Prostate gland (tissue), 2 donors: Measurements from ENCODE around the gene TSTD1. TPM values are rescaled to one million over a fixed set of nuclear protein-coding genes. Genes with fewer than 3 reads are reported as not detected.
A peak's percentile ranks its signal among the peaks of the same experiment; 100 is the strongest.
"Not testable (repeated sequence)": the region's sequence is repeated elsewhere in the genome, so short reads cannot be mapped to it uniquely, and the experiment has no call there.

Source experiments
- DNase-seq: peaks from one replicate; pipeline ENCODE4 v3.0.0-alpha.2; 2019; ENCODE audit warnings: low spot score
- H3K27ac ChIP-seq, 2 donors: fragments of 200-600 bp; sonication (generic); 2 replicates each; pipeline ENCODE4 v1.5.1; 2017 to 2019
- H3K27me3 ChIP-seq: fragments of 200-600 bp; sonication (generic); replicated peaks from 2 replicates; pipeline ENCODE4 v1.5.1; 2019; ENCODE audit not compliant: insufficient read depth
- H3K36me3 ChIP-seq, 2 donors: fragments of 200-600 bp; sonication (generic); 1 replicate in 1 of 2; 2 replicates in 1 of 2; pipeline versions ENCODE4 v1.5.1 to v1.8.1; 2017 to 2019
- H3K4me1 ChIP-seq: fragments of 200-600 bp; sonication (generic); replicated peaks from 2 replicates; pipeline ENCODE4 v1.5.1; 2019
- H3K4me3 ChIP-seq, 2 donors: fragments of 200-600 bp; sonication (generic); 2 replicates each; pipeline ENCODE4 v1.5.1; 2017 to 2019
- H3K9me3 ChIP-seq: fragments of 200-600 bp; sonication (generic); 2 replicates; pipeline ENCODE4 v1.5.1; 2017
- CTCF ChIP-seq, 4 experiments: fragments of 200-600 bp in 2 of 4; fragments of 450-650 bp in 2 of 4; sonication (generic) in 2 of 4; IDR thresholded peaks; 1 replicate in 3 of 4; 2 replicates in 1 of 4; pipeline ENCODE4 v1.5.1; 2016 to 2019; ENCODE audit warnings: antibody characterized with exemption in 4 of 4, mild to moderate bottlenecking in 2 of 4, moderate library complexity in 2 of 4
- POLR2A ChIP-seq: fragments of 450-650 bp; IDR thresholded peaks from one replicate; pipeline ENCODE4 v1.6.1; 2016; ENCODE audit warnings: antibody characterized with exemption, mild to moderate bottlenecking
- POLR2AphosphoS5 ChIP-seq: sonication (generic); formaldehyde crosslinking; IDR thresholded peaks from one replicate; pipeline ENCODE4 v1.6.1; 2017; ENCODE audit warnings: antibody characterized with exemption
- WGBS: methylation state at CpG from one replicate; pipeline ENCODE4 v1.1.5; 2018; 5-methylcytosine and 5-hydroxymethylcytosine counted together
- intact Hi-C: fragments of 100-400 bp; cut with DNase I; formaldehyde crosslinking; loops from one replicate; pipeline ENCODE4 v1.14.2; 2022
- total RNA-seq, 2 donors: library from RNA; depleted of rRNA; stranded (reverse); fragments of >200 nt; gene quantifications; one replicate each; pipeline ENCODE4 v1.1.0, GENCODE V29; 2016

TSTD1 gene
- total RNA-seq, 2 donors from 2014 or later: 137 to 648 TPM

DNA sequence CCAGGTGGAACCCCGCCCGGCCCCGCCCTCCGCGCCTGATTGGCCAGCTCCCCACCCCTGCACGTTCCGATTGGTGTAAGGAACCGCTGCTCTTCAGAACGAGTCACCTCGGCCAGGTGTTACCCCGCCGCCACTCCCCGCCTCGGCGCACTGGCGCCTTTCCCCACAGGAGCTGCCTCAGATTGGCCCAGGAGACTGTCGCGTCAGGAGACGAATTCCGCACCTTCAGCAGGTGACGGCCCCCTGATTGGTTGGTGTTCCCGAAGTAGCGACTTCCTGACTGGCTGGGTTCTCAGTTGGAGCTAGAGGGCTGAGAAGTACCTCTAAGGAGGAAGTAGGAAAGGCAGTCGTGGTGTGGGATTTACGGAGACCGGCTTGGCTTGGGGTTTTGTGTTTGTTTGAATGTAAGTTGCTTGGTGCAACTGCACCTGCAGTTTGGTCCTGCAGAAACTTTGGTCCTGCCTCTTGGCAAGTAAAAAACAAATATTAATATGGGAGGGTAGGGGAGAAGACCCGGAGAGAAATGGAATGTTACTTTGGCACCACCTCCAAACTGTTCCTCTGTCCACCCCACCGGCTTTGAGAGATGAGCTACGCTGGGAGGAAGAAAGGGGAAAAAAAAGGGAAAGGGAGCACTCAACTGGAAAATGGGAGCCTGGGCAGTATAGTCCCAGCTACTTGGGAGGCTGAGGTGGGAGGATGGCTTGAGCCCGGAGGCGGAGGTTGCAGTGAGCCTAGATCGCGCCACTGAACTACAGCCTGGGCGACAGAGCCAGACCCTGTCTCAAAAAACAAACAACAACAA is 17.4 kb downstream of the TSTD1 start:
- Histone ChIP-seq H3K9me3 (no peaks in the 10 kb centered on the region), H3K4me3 (peak overlapping the region; percentile 62 to 68), H3K36me3 (no peaks in the 10 kb centered on the region), H3K27me3 (no peaks in the 10 kb centered on the region), H3K4me1 (no peaks in the 10 kb centered on the region), H3K27ac (peak overlapping the region; percentile 84 to 96)
- 17% methylated on average over 24 of the region's 34 CpGs for WGBS
- DNase-seq: peak; percentile 99
- TF ChIP-seq CTCF (IDR thresholded peaks at IDR 0.05): peak in 2 of 4 experiments; percentile 4 to 6
- TF ChIP-seq POLR2AphosphoS5: peak; percentile 96
- TF ChIP-seq POLR2A: peak; percentile 75
- intact Hi-C loops: no loop called here

DNA sequence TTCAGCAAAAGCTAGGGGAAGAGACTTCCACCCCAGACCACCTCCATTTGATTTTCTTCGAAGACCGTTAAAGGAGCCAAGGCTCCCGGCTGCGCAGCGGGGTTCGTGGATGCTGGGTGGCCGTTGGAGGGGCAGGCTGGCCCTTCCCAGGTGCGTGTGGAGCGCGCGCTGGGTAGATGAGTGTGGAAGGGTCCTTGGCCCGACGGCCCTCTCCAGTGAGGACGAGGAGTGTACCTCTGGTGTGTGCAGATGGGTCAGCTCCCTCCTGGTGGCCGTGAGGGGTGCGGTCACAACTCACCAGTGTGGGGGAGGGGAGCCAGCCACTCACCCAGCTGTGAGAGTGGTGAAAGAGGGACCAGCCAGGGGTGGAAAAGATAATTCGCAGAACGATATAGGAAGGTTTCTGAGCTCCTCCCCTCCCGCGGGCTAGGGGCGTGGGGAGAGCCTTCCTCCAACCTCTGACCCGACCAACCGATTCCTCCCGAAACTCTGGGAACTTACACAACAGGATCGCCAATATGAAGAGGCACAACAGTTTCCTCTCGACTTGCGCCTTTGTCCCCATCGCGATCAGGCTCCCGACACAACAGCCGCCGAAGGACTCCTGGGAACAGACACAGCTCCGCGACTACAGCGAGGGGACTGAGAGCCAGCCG is 18.1 kb downstream of the TSTD1 start, which contains the start of gene F11R:
Gene F11R, minus strand, starts transcription at position 644 of the 656 bp plus-strand sequence. Its CDS starts 79 bp downstream, at position 565.
- H3K9me3 ChIP-seq: no peaks in the 10 kb centered on the region
- WGBS: 1% methylated on average over 31 of the region's 36 CpGs

GRCh38 chr1:161019751-161020495 is 18.8 kb downstream of the TSTD1 start:
- Histone ChIP-seq H3K36me3 (no peaks in the 10 kb centered on the region), H3K4me1 (no peaks in the 10 kb centered on the region), H3K9me3 (no peaks in the 10 kb centered on the region), H3K4me3 (peak overlapping the region; percentile 62 to 68), H3K27ac (peak overlapping the region; percentile 84 to 96), H3K27me3 (no peaks in the 10 kb centered on the region)
- TF ChIP-seq POLR2A: peak; percentile 58
- peak; percentile 74 for TF ChIP-seq POLR2AphosphoS5
- peak in 1 of 4 experiments; percentile 3 for TF ChIP-seq CTCF (IDR thresholded peaks at IDR 0.05)
- 8% methylated on average over 10 of the region's 10 CpGs for WGBS
- DNase-seq: peak; percentile 61
- intact Hi-C loops: no loop called here

More for the DNA sequence above, 18.1 kb downstream of the TSTD1 start, which contains the start of gene F11R:
- peak within 1 kb of the TSS; percentile 62 to 68 for H3K4me3 ChIP-seq
- no peaks in the 10 kb centered on the region for H3K4me1 ChIP-seq
- DNase-seq: peak; percentile 45
- intact Hi-C loops: no loop called here
- TF ChIP-seq POLR2AphosphoS5: no peak
- peak in 2 of 4 experiments; percentile 55 to 59 for TF ChIP-seq CTCF (IDR thresholded peaks at IDR 0.05)
- peak; percentile 74 for TF ChIP-seq POLR2A
- H3K36me3 ChIP-seq: no peaks in the 10 kb centered on the region
- H3K27ac ChIP-seq: peak within 1 kb of the TSS; percentile 84 to 96
- H3K27me3 ChIP-seq: no peaks in the 10 kb centered on the region

DNA sequence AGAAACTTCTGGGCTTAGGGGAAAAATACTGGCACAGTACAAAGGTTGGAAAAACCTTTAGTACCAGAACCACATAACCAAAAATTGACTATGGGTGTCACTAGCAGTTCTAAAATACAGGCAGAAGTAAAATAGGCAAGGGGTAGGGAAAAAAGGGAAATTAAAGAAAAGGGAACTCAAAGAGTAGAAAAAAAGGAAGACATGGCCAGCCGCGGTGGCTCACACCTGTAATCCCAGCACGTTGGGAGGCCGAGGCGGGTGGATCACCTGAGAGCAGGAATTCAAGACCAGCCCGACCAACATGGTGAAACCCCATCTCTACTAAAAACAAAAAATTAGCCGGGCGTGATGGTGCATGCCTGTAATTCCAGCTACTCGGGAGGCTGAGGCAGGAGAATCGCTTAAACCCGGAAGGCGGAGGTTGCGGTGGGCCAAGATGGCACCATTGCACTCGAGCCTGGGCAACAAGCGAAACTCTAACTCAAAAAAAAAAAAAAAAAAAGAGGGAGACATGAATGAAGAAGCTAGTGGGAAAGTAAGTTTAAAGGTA is 19.6 kb downstream of the TSTD1 start:
- intact Hi-C loops, H3K4me1 ChIP-seq, H3K9me3 ChIP-seq, H3K36me3 ChIP-seq, H3K27me3 ChIP-seq, DNase-seq: not testable (repeated sequence)
- peak overlapping the region; percentile 84 to 96 for H3K27ac ChIP-seq
- 42% methylated on average over 15 of the region's 15 CpGs for WGBS
- H3K4me3 ChIP-seq: peak overlapping the region; percentile 62 to 68

DNA sequence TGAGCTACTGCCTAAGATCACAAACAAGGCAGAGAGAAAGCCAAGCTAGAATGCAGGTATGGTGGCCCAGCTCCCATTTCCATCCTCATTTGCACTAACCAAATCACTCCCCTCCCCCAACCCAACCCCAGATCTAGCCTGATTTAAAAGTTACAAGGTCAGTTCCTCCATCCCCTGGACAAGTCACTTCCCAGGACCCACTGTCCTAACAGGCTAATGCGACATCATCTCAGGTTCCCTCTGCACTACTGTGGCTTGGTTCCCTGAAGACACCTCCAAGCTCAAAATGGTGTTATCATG is 20.2 kb downstream of the TSTD1 start:
- Histone ChIP-seq H3K9me3 (no peaks in the 10 kb centered on the region), H3K4me1 (no peaks in the 10 kb centered on the region), H3K36me3 (no peaks in the 10 kb centered on the region), H3K27ac (peak overlapping the region; percentile 84 to 96), H3K27me3 (no peaks in the 10 kb centered on the region), H3K4me3 (no peak overlapping the region)
- WGBS: 68% methylated on average over 1 of the region's 1 CpG
- intact Hi-C loops: no loop called here
- DNase-seq: no peak
- TF ChIP-seq POLR2A (no peak), POLR2AphosphoS5 (no peak), CTCF (IDR thresholded peaks at IDR 0.05) (no peak)
